GM10847 (cell line): Measurements from ENCODE around the gene XPO4.

ENCODE experiments used
- POLR2A ChIP-seq: IDR thresholded peaks from 2 replicates; pipeline ENCODE4 v1.6.1; 2011; ENCODE audit not compliant: insufficient read length; ENCODE audit errors: extremely low read depth

XPO4 gene

GRCh38 chr13:20840568-20840967, 62.0 kb downstream of the XPO4 start:
- no peak for TF ChIP-seq POLR2A

- no peak for TF ChIP-seq POLR2A
These were observed 68.5 kb downstream of the XPO4 start for GRCh38 chr13:20833900-20834679.

- TF ChIP-seq POLR2A: no peak
These were observed 69.7 kb downstream of the XPO4 start for GRCh38 chr13:20832861-20833260.

- TF ChIP-seq POLR2A: no peak
These were observed 70.6 kb downstream of the XPO4 start for GRCh38 chr13:20831933-20832332.

- no peak for TF ChIP-seq POLR2A
These were observed 71.3 kb downstream of the XPO4 start for GRCh38 chr13:20831254-20831653.

GRCh38 chr13:20828539-20829364, 73.8 kb downstream of the XPO4 start:
- TF ChIP-seq POLR2A: no peak

- no peak for TF ChIP-seq POLR2A
These were observed 75.5 kb downstream of the XPO4 start for GRCh38 chr13:20826843-20827560.

- TF ChIP-seq POLR2A: no peak
These were observed 76.2 kb downstream of the XPO4 start for GRCh38 chr13:20826301-20826700.

- no peak for TF ChIP-seq POLR2A
These were observed 77.1 kb downstream of the XPO4 start for GRCh38 chr13:20825477-20825875.

- no peak for TF ChIP-seq POLR2A
These were observed 77.6 kb downstream of the XPO4 start for GRCh38 chr13:20824762-20825476.

GRCh38 chr13:20823071-20823470, 79.5 kb downstream of the XPO4 start:
- TF ChIP-seq POLR2A: no peak

- no peak for TF ChIP-seq POLR2A
These were observed 80.1 kb downstream of the XPO4 start for GRCh38 chr13:20822406-20822805.

GRCh38 chr13:20819715-20820114, 82.8 kb downstream of the XPO4 start:
- TF ChIP-seq POLR2A: no peak

- no peak for TF ChIP-seq POLR2A
These were observed 87.1 kb downstream of the XPO4 start for GRCh38 chr13:20815464-20815863.
